AG20443 (cell line): Measurements from ENCODE around the gene PAQR7.

ENCODE experiments used
- DNase-seq: peaks from one replicate; pipeline ENCODE4 v3.0.0; 2012; ENCODE audit warnings: low spot score, mixed read lengths

The PAQR7 gene, protein sequence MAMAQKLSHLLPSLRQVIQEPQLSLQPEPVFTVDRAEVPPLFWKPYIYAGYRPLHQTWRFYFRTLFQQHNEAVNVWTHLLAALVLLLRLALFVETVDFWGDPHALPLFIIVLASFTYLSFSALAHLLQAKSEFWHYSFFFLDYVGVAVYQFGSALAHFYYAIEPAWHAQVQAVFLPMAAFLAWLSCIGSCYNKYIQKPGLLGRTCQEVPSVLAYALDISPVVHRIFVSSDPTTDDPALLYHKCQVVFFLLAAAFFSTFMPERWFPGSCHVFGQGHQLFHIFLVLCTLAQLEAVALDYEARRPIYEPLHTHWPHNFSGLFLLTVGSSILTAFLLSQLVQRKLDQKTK

DNA sequence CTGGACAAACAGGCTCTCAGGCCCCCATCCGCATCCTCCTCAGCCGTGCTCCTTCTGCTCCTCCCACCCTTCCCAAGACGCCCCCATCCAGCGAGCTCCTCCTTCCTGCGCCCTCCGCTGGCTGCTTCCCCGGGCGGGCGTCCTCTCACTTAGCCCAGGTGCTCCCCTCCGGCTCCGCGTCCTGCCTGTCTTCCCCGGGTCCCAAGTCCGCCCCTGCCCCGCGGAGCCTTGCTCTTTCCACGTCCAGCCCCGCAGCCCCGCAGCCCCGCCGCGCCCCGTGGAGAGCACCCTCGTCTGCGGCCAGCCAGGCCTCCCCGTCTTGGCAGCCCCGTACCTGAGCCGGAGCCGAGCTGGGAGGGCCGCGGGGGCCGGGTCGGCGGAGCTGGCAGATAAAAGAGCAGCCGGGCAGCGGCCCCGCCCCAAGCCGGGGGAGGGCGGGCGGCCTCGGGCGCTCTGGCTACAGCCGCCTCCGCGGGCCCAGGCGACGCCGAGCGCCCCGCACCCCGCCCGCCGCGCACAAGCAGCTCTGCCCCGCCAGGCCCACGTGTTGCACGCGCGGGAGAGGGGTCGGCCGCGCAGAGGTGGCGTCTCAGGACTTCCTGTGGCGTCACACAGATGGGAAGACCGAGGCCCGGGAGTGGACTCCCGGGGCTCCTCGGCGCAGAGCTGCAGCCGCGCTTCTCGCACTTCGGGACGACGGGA is at the start of gene PAQR7:
Gene PAQR7, minus strand, starts transcription at position 555 of the 702 bp plus-strand sequence. CDS start 11,869 bp downstream, outside the sequence.
- DNase-seq: peak; percentile 90

DNA sequence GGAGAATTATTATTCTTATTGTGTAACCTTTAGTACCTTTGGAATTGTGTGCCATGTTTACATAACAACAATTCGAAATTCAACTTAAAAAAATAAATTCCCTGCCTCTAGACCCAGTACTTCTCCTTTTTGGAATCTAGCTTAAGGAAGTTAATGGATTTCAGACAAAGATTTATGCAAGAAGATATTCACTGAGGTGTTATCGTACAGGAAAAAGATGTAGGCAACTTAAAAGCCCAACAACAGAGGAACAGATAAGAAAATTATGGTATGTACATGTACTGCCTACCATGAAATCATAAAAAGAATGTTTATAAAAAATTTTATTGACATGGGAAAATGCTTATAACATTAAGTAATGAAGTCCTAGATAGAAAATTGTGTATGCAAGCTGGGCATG is 48.9 kb upstream of the PAQR7 start:
- no peak for DNase-seq

DNA sequence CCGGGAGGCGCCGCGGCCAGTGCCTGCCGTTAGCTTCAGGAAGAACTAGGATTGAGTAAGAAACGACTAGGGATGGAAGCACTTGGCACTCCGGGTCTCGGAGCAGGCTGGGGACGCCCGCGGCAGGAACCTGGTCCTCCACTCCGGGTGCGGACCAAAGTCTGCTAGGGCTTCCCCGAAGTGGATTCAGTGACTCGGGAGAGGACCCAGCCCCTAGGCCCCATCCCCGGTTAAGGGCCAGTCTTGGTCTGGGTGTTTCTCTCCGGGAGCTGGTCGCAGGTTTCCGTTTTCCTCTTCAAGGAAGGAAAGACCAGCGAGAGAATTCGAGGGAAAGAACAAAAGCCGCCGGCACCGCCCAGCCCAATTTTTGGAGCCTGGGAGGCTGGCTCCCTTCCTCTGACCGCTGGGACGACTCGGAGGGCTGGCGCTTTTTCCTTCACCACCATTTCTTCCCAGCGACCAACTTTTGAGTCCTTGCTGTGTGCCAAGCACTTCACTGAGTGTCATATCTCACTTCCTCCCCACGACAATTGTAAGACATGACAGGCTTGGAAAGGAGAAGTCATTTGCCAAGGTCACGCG is 47.6 kb upstream of the PAQR7 start:
- peak; percentile 50 for DNase-seq

DNA sequence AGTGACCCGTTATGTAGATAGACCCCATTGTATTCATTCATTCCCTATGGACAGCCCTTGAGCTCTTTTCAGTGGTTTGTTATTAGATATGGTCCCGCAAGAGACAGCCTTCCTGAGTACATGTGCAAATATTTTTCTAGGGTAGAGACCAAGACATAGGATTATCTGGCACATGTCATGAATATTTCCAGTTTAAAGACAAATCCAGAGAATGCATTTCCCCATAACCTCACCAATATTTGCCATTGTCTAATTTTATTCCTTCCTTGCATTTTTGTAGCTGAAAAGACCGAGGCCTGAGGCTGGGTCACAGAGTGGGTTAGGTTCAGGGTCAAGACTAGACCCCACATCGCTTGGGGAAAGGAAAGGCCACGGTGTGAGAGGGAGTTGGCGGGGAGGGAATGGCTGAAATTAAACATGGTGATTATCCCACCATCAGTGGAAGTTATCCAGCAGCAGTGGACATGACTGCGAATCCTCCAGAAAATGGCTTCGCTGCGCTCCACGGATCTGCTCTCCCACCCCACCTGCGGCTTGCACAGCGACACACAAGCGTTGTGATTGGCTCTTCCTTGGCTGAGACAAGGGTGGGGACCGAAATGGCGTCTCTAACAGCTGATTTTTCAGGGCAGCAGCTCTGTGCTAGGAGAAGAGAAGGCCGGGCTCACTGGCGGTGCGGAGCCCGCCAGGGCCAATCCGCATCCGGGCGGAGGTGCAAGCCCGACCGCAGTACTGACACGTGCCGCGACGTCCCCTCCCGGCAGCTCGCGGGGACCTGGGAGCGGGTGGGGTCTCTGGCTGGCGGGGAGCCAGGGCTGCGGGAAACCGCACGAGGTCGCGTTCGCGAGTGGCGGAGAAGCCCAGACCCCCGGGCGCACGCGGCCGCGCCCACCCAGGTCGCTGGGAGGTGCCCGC is 46.8 kb upstream of the PAQR7 start:
- DNase-seq: peak; percentile 63

DNA sequence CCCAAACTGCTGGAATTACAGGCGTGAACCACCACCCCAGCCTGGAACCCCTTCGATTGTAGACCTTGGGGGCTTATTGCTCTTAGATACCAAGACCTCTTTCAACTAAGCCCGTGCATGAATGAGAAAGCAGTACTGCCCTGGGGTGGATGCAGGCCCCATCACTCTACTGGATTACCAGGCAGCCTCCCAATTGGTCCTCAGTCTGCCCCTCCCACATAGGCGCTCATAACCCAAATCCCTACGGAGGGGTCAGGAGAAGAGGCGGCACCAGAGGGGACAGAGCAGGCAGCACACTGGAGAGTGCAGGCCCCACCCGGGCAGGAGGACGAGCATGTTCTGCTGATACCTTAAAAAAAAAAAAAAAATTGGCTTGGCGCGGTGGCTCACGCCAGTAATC is 43.1 kb upstream of the PAQR7 start:
- DNase-seq: no peak

DNA sequence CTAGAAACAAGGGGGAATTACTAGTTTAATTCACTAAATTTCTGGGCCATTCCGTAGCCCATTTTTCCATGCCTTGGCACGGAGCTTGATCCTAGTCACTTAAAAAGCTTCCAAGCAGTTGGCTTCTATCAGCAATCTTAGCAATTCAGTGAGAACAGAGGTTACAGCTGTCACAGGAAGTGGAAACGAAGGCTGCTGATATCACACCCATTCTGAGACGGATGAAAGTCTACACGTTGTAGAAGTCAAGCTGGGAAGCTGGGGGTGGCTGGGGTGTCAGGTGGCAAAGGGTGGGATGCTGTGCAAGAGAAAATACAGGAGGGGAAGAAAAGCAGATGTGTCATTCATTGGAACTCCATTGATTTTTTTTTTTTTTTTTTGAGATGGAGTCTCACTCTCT is 42.5 kb upstream of the PAQR7 start:
- no peak for DNase-seq

DNA sequence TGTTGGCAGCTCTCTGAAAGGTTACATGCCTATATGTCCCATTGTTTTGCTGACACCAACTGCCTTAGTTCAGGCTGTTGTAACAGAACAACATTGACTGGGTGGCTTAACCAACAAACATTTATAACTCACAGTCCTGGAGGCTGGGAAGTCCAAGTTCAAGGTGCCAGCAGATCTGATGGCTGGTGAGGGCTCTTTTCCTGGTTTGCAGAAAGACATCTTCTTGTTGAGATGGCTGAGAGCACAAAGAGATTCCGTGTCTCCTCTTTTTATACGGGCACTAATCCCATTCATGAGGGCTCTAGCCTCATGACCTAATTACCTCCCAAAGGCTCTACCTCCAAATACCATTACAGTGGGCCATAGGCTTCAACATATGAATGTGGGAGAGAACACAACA is 41.0 kb upstream of the PAQR7 start:
- no peak for DNase-seq

DNA sequence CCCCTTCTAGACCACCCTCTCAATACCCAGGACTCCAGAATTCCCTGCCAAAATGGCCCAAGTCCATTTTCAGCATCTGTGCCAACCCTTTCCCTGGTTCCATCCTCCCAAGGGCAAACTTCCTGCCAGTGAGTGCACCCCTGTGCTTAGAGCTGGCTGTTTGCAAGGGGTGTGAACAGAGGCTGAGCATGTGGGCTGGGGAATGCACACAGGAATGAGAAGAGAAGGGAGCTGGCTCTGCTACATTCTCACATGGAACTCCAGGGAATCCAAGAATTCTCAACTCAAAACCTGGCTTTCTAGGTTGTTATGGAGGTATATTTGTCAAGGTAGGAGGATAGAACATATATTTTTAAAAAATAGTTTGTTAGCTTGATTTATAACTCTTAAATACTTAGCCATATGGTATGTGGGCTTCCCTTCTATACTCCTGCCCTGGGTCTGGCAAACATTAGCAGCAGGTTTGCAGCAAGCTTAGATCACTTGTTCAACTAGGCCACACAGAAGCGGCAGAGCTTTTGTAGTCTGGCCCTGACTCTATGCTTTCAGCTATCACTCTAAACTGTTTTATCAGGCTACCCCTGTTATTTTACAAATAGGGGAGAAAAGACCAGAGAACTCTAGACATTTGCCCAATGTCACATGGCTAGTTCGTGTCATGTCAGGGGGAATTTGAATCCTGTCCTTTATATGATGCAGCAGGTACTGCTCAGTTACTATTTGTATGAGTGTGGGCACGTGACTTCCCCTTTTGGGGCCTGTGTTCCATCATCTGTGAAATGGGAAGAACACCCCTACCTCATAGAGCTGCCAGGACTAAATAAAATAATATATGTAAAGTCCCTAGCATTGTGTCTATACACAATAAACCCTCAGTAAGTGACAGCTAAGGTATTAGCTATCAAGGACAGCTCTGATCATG is 38.8 kb upstream of the PAQR7 start:
- peak; percentile 38 for DNase-seq

DNA sequence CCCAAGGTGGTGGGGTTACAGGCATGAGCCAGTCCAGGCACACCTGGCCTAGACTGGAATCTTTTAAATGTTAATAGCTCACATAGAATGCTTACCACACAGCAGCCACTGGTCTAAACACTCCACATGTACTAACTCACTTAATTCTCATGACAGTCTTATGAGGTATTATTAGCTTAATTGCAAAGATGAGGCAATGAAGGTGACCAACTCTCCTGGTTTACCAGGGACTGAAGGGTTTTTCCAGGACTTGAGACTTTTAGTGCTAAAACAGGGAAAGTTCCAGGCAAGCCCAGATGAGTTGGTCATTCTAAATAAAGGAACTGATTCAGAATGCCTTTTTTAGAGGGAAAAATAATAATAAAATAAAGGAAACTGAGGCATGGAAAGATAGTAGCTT is 37.7 kb upstream of the PAQR7 start:
- no peak for DNase-seq

DNA sequence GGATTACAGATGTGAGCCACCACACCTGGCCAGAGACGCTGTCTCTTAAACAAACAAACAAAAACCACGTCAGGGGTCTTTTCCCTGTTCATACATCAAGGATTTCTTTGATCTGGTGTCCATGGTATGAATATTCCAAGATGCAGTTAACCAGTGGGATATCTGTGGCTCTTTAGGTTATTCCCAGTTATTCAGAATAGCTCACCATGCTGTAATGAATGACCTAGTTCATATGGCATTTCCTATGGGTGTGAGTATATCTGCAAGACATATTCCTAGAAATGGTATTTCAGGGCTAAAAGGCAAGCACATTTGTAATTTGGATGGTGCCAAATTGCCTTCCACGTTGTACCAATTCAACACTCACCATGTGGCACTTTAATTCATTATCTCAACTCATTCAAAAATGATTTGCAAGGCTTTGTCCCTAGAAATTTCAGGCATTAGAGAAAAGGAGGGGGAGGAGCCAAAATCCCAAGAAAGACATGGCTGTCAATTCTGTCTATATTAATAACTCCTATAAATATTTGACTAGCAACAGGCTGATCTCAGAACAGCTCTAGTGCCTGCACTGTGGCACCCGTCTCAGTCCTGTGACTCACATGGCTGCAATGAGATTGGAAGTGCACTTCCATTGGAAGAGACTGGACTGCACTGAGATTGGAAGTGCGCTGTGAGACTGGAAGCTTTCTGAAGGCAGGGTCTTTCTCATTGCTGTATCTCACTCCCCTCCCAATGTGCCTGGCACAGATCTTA is 36.7 kb upstream of the PAQR7 start:
- DNase-seq: peak; percentile 65

DNA sequence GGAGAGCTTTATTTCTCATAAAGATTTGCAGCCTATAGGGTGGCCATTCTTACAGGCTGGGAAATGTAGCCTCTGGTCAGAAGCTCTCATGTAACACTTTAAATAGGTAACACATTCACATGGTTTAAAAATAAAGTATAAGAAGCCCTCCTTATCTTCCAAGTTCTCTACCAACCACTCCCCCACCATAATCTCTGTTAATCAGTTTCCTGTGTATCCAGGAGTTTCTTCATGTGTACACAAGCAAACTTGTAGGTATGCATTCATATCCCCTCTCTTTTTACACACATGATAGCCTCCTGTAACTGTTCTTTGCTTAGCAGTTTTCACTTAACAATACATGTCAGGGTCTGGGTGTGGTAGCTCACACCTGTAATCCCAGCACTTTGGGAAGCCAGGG is 35.7 kb upstream of the PAQR7 start:
- no peak for DNase-seq

DNA sequence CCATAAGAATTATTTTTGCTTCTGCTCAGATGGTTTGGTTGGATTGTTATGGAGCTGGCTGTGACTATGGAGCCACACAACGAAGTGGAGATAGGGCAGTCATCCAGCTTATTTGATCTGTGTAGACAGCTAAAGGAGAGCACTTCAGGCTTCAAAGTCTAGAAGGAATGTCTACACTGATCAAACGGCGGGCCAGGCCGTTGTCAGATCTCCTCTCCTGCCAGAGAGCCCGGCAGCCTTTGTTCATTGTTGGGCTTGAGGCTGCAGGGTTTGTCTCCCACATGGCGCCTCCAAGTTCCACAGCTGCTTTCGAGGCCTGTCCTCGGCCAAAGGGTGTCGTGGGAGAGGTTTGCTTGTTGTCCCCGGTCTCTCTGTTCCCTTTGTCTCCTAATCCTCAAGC is 33.5 kb upstream of the PAQR7 start:
- no peak for DNase-seq

DNA sequence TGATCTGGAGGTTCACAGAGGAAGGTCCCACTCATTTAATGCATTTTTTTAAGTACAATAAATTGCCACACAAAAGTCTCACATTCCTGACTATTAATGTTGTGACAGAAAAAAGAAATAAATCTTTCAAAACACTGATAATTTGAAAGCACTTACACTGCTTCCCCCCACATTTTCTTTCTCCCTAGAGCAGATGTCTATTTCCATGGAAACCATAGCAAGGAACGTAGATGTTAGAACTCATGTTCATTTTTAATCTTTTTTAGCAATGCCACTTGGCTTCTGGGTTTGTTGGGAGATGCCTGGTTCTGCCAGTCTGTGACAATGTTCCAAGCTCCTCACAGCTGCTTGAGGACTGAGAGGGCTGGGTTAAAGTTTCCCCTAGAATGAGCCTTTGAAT is 32.7 kb upstream of the PAQR7 start:
- DNase-seq: no peak

DNA sequence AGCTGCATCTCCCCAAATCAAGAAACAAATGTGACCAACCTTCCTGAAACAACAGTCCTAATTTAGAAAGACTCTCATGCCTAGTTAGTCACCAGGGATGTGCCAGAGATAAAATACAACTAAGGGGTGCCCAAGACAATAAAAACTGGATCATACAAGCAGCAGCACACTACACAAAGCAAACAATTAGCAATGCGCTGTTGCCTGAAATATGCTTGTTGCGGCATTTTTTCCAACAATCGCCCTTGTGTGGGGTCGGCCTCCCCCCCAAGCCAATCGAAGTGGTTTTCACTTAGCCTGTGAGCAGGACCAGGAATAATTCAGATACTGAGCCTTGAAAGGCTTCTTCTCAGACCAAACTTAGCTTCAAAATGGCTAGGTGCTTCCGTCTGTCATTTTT is 32.1 kb upstream of the PAQR7 start:
- DNase-seq: no peak

DNA sequence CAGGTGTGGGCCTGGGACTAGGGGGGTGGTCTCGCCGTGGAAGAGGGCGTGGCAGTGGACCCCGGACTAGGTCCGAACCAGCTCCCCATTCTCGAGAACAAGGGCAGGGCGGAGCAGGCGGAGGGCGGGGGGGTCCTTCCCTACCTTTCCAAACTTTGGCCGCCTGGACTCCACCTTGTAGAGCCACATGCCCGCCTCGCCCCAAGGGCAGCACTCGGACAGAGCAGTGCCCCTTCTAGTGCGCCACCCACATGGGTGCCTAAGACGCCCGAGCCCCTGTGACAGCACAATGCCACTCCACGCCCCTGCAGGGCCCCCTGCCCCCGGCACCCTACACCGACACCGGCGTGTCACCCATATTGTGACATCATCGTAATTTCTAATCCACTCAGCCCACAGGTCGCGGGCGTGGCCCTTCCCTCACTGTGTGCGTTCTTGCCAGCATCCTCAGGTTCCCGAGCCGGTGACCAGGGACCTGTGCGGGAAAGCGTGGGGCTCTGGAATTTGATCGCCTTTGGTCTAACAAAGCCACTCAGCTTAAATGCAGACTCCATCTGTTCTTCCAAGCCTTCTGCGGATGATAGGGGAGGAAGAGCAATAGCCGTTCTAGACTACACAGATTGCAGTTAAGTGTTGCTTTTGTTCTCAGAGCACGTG is 31.3 kb upstream of the PAQR7 start:
- DNase-seq: no peak

DNA sequence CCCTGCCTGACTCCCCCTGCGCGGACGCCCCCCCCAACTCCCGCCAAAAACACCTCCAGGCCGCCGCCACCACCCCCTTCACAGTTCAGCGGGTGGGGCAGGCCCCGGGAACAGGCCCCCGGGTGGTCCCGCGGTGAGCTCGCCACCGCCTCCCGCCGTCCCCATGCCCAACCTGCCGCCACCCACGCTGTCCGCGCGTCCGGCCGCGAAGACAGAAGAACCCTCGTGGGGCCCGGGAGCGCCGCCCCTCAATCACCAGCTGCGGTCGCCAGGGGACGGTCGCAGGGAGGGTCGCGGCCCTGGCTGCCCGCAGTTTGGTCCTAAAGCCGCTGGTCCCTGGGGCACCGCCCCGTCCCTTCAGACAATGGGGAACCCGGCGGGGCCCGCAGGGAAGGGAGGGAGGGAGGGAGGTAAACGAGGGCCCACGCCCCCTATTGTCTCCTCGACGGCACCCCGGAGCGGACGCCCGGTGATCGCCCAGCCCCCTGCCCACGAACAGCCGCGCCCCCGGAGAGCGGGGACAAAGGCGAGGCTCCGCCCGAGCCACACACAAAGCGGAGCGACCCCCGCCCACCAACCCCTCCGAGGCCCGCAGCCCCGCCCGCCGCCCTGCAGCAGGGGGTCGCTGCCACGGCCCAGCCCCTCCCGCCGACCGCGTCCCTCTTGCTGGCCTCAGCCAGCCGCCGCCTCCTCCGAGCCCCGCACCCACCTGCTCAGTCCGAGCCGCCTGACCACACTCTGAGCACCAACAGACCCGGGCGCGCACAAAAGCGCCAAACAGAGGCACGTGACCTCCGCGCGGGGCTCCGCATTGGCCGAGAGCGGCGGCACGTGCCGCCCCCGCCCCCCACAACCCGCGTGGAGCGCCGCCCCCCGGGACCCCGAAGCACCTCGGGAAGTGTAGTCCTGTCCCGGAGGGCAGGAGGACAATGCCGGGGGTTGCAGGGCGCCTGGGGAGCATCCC is 30.5 kb upstream of the PAQR7 start, which contains the start of gene STMN1:
Gene STMN1, minus strand, starts transcription at position 740 of the 964 bp plus-strand sequence. CDS start 1,743 bp downstream, outside the sequence.
- DNase-seq: peak; percentile 94

DNA sequence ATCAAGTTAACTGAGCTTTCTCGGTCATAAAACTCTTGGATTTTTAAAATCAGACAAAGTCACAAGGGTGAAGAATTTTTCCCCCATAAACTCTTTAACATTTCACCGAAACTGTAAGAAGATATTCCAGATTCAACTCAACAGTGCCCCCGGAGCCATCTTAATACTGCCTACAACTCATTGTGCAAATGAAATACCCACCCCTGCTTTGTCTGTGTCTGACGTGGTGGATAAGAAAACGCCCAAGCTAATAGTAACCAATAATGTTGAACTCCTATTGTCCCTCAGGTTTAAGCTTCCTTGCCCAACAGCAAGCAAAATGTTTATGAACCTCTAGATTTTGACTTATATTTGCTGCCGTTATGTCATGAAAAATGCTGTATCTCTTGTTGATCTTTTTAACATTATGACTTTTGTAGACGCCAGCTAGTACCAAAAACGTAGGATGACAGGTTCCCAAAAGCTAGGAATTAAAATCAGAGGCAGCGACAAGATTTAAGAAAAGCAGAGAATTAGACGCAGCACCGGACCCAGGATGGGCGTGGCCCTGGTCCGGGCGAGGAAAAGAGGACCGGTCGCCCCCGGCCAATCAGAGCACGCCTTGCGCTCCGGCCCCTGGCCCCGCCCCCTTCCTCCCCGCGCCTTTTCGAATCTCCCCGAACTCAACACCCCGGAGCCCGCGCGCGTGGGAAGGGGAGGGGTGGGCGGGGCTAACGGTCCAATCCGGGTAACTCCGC is 29.6 kb upstream of the PAQR7 start:
- DNase-seq: peak; percentile 98

DNA sequence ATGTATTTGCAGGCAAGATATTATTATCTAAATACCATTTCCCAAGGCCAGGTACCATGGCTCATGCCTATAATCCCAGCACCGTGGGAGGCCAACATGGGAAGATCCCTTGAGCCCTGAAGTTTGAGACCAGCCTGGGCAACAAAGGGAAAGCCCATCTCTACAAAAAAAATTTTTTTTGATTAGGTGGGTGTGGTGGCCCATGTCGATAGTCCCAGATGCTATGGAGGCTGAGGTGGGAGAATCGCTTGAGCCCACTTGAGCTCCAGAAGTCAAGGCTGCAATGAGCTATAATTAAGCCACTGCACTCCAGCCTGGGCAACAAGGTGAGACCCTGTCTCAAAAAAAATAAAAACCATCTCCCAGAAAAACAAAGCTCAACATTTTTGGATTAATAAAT is 28.5 kb upstream of the PAQR7 start:
- DNase-seq: no peak
